HG02763 (cell line): ENCODE data around the gene TTC28.
"Not testable (repeated sequence)": the region's sequence is repeated elsewhere in the genome, so short reads cannot be mapped to it uniquely, and the experiment has no call there.

ENCODE experiments used
- ATAC-seq: cut with Tn5 transposase; IDR thresholded peaks from one replicate; pipeline ENCODE4 v1.9.1; 2021; ENCODE audit warnings: mild to moderate bottlenecking, moderate library complexity; ENCODE audit not compliant: unreplicated experiment

TTC28 gene

DNA sequence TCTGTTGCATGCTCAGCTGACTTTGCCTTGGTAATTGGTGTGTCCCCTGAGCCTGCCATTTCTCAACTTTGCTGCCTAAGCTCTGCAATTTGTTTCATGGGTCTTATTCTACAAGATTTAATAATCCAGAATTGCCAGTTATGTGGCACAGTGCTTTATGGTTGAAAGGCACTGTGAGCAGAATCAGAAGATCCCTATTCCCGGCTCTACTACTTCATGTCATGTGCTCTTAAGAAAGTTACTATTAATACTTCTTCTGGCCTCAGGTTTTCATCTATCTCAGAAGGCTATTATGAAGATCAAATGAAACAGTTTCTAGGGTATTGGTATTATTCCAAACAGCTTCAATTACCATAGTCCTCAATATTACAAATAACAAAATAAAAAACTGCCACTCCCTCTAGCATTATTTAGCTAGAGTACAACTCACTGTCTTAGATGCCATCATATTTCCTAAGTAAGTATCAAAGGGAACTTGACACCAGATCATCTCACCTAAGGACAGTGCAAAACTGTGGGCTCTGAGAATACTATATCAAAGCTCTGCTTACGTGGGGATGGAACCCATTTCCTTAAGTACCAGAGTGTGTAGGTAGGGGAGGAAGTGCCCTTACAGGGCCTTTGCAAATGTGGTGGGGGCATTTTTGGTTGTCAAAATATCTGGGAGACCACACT lies 560.5 kb downstream of the TTC28 start:
- no peak for ATAC-seq

DNA sequence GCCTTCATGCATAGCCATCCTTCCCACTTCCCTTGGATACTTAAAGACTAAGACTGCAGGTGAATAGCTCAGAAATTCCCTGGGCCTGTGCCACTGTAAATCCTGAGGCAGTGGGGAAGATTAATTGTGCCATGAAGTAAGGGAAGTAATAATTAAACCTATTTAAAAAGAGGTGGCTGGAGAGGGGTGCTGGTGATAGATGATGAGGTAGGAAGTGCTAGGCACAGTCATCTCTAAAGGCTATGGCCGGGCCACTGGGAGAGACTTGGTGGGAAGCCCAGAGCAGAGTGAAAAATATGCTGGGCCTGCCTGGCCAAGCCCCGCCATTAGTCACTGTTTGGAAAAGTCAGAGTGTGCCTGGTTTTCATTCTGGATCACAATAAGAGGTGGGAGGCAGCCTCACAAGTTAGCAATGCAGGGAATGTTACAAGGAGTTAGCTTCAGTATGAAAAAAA lies 563.4 kb downstream of the TTC28 start:
- no peak for ATAC-seq

DNA sequence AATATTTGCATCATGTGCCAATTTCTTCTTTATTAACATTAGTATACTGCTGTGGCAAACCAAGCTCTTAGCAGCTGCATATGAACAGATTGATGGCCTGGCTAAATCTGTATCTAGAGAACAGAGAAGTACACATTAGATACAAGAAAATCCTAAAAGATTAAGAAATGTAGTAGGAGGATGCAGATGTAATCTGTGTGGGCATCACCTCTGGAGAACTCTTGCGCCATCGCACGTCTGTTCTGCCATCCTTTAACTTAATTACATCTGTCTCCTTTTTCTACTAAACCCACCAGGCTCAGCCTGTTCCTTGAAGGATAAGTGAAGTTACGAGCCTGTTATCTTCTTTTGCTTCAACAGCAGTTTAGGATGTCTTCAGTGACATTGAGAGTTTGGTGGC lies 564.2 kb downstream of the TTC28 start:
- no peak for ATAC-seq

DNA sequence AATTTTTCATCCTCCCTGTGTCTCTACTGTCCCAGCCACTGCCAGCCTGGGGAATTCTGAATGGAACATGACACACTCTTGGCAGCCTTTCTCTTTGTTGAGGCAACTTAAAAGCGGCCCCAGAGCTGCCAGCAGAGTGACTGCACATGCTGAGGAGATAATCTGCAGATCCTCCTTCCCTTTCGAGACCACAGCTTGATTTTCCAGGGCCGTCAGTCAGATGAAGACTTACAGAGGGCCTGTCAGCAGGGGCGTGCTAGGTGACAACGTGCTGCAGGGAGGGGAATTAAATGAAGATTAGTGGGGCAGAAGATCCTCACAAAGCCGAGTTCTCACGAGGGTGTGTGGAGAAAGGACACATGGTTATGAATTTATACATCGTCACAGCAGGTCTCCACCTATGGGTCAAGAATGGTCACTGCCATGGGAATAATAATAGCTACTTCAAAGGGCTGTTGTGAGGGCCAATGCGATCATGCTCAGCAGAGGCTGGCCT lies 567.0 kb downstream of the TTC28 start:
- no peak for ATAC-seq

DNA sequence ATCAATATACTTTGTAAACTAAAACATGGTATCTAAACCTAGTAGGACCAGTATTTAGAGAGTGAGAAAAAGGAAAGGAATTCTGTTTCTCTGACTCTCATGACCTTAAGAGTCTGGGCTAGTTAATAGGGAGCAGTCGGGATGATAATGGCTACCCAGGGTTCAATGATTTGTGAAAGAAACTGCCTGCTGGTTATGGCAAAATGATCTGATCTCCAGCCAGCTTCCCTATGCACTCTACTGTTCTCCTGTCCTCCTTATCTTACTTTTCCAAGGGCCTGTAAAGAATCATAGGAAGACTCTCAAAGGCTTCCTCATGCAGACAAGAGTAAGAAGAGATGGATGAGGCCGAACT lies 567.5 kb downstream of the TTC28 start:
- no peak for ATAC-seq

DNA sequence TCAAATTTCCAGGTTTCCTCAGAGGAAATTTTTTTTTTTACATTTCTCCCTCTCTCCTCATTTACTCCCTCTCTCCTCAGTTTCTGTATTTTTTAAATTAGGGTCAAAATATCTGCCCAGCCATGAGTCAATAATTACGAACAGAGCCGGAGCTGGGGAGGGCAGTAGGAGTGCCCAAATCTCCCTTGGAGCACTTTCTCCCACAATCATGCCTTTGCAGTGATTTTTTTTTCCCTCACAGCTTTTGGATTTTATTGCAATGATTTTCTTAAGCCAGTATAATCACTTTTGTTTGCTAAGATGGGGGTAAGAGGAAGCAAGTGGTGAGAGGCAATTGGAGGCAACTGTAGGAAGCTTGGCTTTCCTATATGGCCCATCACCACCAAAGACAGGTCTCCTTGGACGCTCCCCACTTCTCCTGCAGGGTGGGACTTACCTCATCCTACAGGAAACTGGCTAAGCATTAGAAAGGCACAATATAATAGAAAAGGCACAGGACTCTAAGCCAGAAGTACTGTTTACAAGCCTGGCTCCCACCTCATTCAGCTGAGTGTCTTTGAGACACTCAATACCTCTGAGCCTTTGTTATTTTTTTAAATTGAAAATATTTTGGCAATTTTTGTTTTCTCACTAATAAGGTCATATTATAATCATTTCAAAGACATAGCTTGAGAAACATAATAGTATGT lies 568.0 kb downstream of the TTC28 start:
- ATAC-seq = no peak

DNA sequence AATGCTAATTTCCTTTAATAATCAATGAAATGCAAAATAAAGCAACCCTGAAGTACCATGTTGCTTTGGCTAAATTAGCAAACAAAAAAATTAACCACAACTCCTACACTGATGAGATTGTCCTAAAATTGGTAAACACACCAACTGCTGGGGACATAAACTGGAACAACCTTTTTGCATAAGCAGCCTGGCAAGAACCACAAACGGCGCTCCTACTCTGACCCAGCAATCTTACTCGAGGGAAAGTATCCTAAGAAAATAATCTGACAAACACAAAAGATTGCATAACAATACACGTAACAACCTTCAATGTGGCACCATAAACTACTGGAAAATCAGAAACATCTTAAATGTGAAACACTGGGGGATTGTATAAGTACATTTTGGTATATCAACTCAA lies 570.8 kb downstream of the TTC28 start:
- ATAC-seq = no peak

DNA sequence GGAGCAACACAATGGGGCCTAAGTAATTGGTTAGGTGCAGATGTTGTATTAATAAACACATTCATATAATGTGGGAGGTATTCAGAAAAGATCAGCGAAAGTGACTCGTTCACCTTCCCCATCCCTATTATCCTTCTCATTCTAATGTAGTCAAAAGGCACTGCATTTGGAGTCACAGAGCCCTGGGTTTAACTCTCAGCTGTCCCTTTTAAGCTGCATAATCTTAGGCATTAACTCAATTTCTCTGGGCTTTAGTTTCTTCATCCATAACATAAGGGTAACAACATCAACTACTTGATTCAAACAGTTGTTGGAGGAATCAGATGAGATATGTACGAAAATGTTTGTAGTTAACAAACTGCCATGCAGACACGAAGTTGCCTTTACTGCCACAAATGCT lies 573.0 kb downstream of the TTC28 start:
- ATAC-seq = no peak

DNA sequence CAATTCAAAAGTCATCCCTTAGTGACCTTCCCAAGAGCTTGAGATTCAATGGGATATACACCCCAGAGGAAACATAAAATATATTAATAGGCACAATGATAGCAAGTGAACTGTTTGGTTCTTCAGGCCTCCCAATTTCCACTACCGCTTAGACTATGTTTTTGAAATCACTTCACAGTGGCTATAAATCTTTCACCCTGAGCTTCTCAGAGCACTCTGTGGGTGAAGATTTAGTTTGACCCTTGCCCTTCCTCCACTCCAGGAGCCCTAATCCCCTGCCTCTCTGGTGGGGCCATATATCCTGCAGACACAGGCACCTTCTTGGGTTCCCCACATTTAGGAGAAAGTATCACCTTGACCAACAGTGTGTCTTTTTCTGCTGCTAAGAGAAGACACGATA lies 573.7 kb downstream of the TTC28 start:
- no peak for ATAC-seq

DNA sequence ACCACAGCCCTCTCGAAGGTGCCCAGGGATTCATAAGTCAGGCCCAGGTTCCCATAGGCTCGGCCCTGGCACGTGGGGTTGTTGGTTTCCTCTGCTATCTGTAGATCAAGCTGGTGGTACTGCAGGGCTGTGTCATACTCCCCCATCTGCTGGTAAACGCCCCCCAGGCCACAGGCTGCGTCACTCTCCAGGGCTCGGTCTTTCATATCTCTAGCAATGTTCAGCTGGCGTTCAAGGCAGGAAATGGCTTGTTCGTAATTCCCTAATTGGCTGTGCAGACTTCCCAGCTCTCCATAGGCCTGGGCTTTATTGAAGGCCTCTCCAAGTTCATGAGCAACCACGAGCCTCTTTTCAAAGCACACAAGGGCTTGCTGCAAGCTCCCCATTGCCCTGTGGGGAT lies 574.2 kb downstream of the TTC28 start:
- ATAC-seq = no peak

DNA sequence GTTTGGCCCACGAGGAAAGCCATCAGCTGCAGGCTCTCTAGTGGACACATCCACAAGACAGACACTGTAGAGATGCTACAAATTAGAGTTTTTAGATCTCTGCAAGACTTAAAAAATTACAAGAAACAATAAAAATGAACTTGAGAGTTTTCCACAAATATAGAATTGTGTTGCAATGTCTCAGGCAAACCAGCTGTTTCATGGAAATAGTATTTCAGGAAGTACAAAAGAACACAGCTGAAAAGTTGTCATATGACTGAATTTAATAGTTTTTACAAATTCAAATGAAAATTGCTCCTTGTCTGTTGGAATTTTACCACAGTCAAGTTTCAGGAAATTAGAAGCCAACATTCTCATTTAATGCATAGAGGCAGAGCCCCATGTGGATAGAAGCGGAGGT lies 576.0 kb downstream of the TTC28 start:
- no peak for ATAC-seq

DNA sequence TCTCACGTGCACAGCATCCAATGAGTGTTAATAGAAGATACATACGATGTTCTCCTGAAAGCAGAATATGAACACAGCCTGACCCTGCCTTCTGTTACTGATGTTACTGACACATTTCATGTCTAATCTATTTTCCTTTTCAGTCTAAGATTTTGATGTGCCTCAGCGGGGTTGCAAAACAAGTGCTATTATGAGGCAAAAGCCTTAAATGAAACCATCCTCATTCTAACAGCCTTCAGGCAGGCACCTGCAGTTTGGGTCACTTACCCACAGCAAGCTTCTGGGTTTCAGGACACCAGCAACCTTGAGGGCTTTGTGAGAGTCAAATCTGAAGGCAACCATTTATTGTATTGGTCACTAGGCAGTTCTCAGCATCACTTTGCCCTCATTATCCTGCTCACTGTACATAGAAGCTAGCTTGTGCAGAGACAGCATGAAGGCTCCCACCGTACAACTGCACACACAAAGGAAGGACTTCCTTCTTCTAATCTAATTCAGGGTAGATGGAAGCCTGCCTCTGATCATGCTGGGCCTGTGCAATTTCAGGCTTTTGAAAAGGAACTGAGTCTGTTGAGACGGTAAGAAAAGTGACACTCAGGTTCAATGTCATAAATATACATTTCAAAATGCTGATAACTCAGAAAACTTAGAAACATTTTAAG lies 577.4 kb downstream of the TTC28 start:
- ATAC-seq = no peak

DNA sequence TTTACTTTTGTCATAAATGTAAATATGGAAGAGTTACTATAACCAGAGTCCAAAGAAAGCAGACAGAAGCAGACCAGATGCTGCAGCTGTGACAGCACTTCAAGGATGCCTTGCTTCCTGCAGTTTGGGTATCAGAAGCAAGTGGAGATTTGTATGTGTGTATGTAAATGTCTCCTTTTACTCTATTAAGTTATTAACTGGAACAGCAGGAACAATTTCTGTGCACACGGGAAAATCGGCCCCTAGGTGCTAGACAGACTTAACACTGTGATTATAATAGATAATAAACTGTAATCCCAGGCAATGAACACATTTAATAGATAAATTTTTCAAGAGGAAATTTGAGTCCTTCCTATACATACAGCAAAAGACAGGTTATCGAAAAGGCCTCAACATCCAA lies 582.0 kb downstream of the TTC28 start:
- no peak for ATAC-seq

DNA sequence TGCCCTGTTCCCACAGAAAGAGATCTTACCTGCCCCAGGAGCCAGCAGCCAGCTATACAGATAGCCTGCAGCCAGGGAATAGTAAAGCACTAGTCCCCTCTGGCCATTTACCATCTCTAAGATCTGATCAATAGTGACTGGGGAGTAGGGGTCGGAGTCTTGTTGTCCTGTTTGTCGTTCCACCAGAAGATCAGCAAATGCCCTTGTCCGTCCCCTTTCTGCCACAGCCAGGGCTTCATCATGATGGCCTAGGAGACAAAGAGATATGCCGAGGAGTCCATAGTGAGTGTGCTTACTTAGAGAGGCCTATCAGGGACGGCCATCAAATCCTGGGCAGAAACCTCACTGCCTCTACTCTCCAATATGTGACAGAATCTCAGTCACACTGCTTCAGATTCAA lies 583.5 kb downstream of the TTC28 start:
- ATAC-seq = no peak

DNA sequence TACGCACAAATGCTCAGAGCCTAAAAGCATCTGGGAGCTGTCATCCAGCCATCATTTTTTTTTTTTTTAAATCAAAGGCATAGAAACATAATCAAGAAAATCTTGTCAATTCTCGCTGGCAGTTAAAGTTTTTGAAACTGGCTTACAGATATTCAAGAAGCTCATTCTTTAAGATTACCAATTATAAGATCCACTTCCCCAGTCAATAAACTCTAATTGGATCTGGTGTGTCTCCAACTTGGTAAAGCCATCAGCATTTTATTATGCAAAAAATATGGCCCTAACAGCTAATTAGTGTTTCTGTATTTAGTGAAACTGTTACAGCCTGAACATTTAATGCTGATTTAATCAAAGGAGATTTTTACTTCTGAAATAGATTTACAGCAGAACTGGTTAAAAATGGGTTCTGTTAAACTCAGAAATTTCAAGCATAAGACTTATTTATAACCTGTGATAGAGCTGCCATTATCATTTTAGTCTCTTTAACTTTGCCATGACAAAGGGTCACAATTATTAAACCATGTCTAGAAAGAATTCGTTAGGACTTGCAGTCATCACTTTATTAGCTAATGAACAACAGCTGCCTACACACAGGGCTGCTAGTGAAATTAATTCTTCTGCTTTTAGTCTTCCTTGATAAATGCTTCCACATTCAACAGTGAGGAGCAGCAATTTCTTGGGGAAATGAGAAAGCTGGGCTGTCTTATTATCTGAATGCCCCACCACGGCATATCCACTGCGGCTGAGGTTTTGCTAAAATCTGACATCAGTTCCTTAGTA lies 584.1 kb downstream of the TTC28 start:
- ATAC-seq = no peak

DNA sequence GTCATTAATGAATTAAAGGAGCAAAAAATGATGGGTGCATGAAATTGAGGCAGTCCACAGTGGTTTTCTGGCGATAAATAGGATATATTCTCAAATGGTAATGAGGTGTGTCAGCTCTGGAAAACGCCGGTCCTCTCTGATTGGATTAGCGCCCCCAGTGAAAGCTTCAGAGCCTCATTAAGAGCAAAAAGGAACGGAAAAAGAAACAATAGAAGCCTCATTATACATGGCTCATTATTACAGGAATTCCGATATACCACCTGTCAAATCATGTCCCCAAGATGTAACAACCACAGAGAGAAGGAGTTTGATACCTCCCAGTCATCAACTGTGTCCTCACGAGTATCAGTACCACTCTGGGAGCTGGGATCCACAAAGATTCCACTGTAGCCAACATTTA lies 584.9 kb downstream of the TTC28 start:
- ATAC-seq = no peak

DNA sequence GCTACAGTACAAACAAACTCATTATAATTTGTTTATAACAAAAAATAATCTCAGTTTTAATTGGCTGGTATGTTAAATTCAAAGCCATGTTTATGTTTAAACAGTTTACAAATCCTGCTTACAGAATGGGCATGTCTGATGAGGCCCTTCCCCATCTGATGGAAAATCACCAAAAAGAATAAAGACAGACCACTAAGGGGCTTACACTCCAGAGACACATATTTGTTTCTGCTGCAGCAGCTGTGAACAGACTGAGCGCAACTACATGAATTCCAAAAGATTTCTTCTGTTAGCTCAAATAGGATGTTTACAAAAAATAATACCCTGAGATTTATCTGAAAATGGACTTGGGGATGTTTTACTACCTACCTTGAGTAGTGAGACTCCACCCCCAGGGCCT lies 585.9 kb downstream of the TTC28 start:
- no peak for ATAC-seq

DNA sequence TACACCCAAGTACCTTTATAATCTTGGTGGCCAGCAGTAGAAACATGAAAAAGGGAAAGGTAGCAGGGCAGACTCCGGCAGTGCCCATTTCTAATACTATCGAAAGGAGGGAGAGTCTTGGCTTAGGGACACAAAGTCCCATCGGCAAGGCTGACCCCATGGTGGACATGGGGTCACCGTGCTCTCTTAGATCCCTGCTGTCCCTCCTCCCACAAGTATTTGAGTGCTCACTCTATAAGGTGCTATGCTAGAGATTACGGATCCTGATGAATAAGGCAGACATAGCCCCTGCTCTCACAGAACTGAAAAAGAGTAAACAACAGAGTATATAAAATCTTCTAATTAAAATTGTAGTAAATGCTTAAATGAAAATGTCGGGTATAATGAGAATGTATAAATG lies 588.2 kb downstream of the TTC28 start:
- no peak for ATAC-seq

DNA sequence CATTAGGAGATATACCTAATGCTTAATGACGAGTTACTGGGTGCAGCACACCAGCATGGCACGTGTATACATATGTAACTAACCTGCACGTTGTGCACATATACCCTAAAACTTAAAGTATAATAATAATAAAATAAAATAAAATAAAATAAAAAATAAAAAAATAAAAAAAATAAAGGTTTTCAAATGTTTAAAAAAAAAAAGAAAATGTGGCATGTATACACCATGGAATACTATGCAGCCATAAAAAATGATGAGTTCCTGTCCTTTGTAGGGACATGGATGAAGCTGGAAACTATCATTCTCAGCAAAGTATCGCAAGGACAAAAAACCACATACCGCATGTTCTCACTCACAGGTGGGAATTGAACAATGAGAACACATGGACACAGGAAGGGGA lies 590.1 kb downstream of the TTC28 start:
- not testable (repeated sequence) for ATAC-seq

DNA sequence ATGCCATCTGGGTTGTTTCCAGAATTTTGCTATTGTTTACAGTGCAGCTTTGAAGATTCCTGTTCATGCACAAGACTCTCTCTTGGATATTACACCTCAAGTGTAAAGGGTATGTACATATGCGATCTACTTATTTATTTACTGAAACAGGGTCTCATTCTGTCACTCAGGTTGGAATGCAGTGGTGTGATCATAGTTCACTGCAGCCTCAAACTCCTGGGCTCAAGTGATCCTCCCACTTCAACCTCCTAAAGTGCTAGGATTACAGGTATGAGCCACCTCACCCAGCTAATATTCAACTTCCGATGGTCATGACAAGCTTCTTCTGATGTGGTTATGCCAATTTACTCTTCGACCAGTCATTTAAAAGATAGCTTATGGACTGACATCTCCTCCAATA lies 602.5 kb downstream of the TTC28 start:
- no peak for ATAC-seq

DNA sequence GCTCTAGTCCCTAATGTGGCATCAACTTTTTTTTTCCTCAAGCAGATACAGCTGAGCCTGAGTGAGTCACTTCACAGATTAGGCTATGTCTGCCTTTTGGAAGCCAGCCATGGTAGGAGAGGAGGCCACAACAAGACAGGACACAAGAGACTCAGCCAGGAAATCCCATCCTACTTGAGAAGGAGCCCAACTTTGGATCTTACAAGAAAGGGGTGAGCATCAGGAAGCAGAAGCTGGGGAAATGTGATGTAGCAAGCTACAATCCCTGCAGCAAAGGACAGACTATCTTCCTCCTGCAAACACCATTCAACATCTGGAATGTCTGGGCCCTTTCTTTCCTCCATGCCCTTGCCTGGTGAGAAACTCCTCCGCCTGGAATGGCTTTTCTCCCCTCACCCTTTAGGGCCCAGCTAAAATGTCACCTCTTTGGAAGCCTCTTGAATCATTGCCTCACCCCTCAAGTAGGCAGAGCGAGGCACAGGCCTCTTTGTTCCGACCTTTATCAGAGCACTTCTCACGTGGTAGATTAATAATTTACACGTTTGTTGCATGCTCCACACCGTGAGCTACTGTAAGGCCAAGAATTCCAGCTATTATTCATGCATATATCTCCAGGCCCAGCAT lies 604.2 kb downstream of the TTC28 start:
- no peak for ATAC-seq
